Ascending aorta (tissue), 2 donors: Measurements from ENCODE around the gene MRPL22. TPM values are rescaled to one million over a fixed set of nuclear protein-coding genes. Genes with fewer than 3 reads are reported as not detected.
A peak's percentile ranks its signal among the peaks of the same experiment; 100 is the strongest.

ENCODE experiments used
- DNase-seq, 2 donors: peaks; one replicate each; pipeline ENCODE4 v3.0.0-alpha.2; 2019; ENCODE audit warnings: low spot score in 2 of 2
- H3K27ac ChIP-seq, 2 donors: fragments of 200-600 bp; sonication (generic); one replicate each; pipeline ENCODE4 v1.5.1; 2016 to 2017; ENCODE audit warnings: mild to moderate bottlenecking in 1 of 2
- H3K27me3 ChIP-seq: fragments of 200-600 bp; sonication (generic); one replicate; pipeline ENCODE4 v1.5.1; 2017
- H3K36me3 ChIP-seq, 2 donors: fragments of 200-600 bp; sonication (generic); one replicate each; pipeline ENCODE4 v1.5.1; 2016
- H3K4me1 ChIP-seq, 2 donors: fragments of 200-600 bp; sonication (generic); one replicate each; pipeline ENCODE4 v1.5.1; 2016 to 2017; ENCODE audit warnings: mild to moderate bottlenecking in 1 of 2
- H3K4me3 ChIP-seq, 2 donors: fragments of 200-600 bp; sonication (generic); one replicate each; pipeline ENCODE4 v1.5.1; 2016 to 2017; ENCODE audit warnings: mild to moderate bottlenecking in 1 of 2
- H3K9me3 ChIP-seq, 2 donors: fragments of 200-600 bp; sonication (generic); one replicate each; pipeline ENCODE4 v1.5.1; 2016
- intact Hi-C: fragments of 100-400 bp; cut with DNase I; formaldehyde crosslinking; loops from one replicate; pipeline ENCODE4 v1.15.1; 2023
- total RNA-seq: library from RNA; depleted of rRNA; stranded (reverse); fragments of >200 nt; gene quantifications from one replicate; pipeline ENCODE4 v1.1.0, GENCODE V29; 2016
- TF ChIP-seq, protein P1 (sequence below), 3 experiments: fragments of 200-600 bp in 2 of 3; fragments of 450-650 bp in 1 of 3; sonication (generic) in 2 of 3; IDR thresholded peaks; one replicate each; pipeline ENCODE4 v1.5.1; 2016 to 2019; ENCODE audit warnings: antibody characterized with exemption in 3 of 3, mild to moderate bottlenecking in 1 of 3, moderate library complexity in 1 of 3

Gene MRPL22
- 7.8 TPM for total RNA-seq

DNA sequence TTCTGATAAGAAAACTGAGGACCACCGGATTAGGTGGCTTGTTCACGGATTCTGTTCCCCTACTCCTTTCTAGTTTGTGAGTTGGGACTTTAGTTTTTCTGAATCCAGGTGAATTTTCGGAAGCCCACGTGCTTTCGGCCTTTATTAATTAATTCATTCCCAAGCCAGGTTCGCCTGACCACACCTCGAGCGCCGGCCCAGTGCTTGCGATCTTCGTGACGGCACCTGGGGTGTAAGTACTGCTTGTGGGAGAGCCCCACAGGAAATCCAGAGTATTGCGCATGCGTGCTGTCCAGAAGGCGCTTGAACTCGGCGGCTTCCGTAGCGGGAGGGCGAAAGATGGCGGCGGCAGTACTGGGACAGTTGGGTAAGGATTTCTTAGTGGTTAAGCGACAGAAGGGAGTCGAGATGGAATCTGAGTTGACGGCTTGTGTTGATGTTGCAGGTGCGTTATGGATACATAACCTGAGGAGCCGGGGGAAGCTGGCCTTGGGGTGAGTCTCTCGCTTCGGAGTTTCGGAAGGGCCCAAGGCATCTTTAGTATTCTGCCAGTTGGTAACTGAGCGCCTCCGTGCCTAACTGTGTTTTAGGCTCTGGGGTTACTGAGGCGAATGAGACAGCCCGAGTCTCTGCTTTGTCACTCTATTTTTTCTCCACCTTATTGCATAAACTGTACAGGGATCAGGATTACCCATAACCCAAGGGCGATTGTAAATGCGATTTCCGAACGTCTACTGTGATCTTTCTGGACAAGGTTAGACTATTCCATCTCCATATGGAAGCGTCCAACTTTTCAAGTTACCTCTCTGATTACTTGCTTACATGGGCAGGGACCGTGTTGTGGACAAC is at the start of gene MRPL22:
MRPL22 (plus strand) TSS at position 302 of the 849 bp plus-strand sequence; CDS start at position 340, 38 bp downstream.
- Histone ChIP-seq H3K9me3 (no peaks in the 10 kb centered on the region), H3K4me1 (peaks cover 4 to 25% of the 10 kb centered on the region in 2 donors), H3K27ac (peak within 1 kb of the TSS; percentile 66 to 69), H3K36me3 (no peaks in the 10 kb centered on the region), H3K4me3 (peak within 1 kb of the TSS; percentile 61 to 89), H3K27me3 (no peaks in the 10 kb centered on the region)
- DNase-seq, result peak; percentile 59 to 94
- intact Hi-C loops, result loop anchor here (1.0 to 5.0 kb wide), 2 partner anchors 83 to 184 kb away; partner anchors contain the start of genes CNOT8 and LARP1
- TF ChIP-seq, protein P1, sequence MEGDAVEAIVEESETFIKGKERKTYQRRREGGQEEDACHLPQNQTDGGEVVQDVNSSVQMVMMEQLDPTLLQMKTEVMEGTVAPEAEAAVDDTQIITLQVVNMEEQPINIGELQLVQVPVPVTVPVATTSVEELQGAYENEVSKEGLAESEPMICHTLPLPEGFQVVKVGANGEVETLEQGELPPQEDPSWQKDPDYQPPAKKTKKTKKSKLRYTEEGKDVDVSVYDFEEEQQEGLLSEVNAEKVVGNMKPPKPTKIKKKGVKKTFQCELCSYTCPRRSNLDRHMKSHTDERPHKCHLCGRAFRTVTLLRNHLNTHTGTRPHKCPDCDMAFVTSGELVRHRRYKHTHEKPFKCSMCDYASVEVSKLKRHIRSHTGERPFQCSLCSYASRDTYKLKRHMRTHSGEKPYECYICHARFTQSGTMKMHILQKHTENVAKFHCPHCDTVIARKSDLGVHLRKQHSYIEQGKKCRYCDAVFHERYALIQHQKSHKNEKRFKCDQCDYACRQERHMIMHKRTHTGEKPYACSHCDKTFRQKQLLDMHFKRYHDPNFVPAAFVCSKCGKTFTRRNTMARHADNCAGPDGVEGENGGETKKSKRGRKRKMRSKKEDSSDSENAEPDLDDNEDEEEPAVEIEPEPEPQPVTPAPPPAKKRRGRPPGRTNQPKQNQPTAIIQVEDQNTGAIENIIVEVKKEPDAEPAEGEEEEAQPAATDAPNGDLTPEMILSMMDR (IDR thresholded peaks at IDR 0.05), result peak in 1 of 3 experiments; percentile 4

DNA sequence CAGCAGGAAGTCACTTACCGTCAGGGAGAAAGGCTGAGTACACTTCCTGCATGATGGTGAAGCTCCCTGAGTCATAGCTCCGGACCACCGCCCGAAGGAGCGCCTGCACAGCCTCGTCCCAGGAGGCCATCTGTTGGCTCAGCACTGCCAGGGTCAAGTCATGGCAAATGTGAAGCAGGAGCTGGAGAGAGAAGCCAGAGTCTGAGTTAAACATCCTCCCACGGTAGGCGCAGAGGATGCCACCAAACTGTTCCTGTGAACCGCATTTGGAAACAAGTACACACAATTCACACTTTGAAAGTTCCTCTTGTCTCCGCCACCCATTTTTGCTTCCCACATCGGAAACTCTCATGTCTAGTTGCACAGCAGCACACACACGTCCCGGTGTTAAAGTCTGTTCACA is 48.5 kb upstream of the MRPL22 start:
- Histone ChIP-seq H3K4me1 (no peaks in the 10 kb centered on the region), H3K27ac (peak overlapping the region in 1 of 2 donors; percentile 22), H3K9me3 (peaks cover 0 to 4% of the 10 kb centered on the region in 2 donors), H3K4me3 (no peak overlapping the region), H3K27me3 (no peaks in the 10 kb centered on the region), H3K36me3 (peaks cover 81 to 95% of the 10 kb centered on the region in 2 donors)
- TF ChIP-seq, protein P1 (IDR thresholded peaks at IDR 0.05), result no peak
- intact Hi-C loops, result no loop called here
- no peak for DNase-seq

DNA sequence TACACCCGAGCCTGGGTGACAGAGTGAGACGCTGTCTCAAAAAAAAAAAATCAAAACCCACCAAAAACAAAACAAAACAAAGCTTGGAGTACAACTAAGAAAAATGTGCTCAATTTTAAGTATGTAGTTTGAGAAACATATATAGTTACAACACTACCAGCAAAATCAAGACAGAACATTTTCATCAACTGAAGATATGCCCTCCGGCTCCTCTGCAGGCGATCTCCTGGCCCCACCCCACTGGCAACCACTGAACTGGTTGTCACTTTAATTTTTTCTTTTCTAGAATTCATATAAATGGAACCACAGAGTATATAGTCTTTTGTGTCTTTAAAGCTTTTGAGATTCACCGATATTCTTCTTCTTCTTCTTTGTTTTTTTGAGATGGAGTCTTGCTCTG is 47.5 kb upstream of the MRPL22 start:
- TF ChIP-seq, protein P1 (IDR thresholded peaks at IDR 0.05), result no peak
- no peak for DNase-seq
- Histone ChIP-seq H3K4me1 (no peaks in the 10 kb centered on the region), H3K4me3 (no peak overlapping the region), H3K27me3 (no peaks in the 10 kb centered on the region), H3K9me3 (no peaks in the 10 kb centered on the region), H3K27ac (no peak overlapping the region), H3K36me3 (peaks cover 76 to 95% of the 10 kb centered on the region in 2 donors)
- intact Hi-C loops, result no loop called here

DNA sequence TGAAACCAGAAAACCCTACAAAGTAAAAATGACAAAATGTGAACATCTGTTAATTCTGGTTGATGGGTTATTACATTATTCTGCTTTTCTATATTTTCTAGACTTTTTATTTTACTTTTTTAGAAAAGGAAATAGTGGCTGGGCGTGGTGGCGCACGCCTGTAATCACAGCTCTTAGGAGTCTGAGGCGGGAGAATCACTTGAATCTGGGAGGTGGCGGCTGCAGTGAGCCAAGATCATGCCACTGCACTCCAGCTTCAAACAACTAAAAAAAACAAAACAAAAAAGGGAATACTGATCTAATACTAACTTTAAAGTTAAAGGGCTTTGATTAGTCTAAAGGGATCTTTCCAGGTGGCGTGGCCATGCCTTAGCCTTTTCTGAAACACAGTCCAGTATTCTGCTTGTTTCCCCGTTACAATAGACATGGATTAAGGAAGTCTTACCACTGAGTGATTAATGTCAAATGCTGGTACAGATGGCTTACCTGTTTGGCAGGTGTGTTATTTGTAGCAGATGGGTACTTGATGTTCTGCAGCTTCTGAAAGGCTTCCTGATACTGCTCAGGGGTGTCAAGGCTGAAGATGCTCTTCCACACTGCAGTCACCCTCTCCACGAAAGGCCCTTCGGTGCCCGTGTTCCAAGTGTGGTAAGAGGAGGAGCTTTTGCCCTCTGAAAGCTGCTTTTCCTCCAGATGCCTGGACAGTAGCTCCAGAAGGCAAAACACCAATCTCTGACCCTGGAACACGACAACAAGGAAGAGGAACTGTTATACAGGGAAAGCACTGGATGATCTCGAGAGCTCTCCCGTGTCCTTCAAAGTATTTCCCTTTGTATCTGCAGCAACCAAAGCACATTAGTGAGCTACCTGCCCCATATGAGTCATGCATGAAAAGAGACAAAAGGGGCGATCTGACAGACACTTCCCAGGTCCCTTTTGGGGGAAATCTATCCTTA is 45.0 kb upstream of the MRPL22 start:
- DNase-seq, result no peak
- Histone ChIP-seq H3K4me1 (no peaks in the 10 kb centered on the region), H3K27ac (no peak overlapping the region), H3K27me3 (no peaks in the 10 kb centered on the region), H3K4me3 (no peak overlapping the region), H3K36me3 (peaks cover 64 to 88% of the 10 kb centered on the region in 2 donors), H3K9me3 (no peaks in the 10 kb centered on the region)
- intact Hi-C loops, result no loop called here
- TF ChIP-seq, protein P1 (IDR thresholded peaks at IDR 0.05), result no peak

DNA sequence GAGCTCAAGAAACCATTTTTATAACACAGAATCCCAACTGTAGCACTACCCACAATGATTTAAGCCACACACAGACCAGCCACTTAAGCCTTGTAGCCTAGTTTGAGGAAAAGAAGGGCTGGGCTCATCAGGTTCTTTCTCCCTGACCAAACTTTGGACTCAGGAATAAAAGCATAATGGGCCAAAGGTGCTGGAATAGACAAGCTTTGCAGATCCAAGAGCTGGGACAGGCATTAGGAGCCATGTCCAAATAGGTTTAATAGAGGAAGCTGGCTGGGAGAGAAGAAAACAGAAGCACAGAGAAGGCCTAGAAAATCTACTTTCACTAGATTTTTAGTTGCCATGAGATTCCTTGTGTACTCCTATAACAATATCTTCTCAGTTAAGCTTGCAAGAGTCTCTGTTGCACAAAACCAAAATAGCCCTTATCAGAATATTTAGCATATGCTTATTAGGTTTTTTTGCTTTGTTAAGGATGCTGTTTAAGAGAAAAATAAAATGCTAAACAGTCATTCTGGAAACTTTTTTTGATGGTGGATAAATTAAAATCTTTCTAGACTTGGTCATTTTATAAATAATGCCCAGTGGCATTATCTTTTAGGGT is 44.2 kb upstream of the MRPL22 start:
- no peak for DNase-seq
- intact Hi-C loops, result no loop called here
- TF ChIP-seq, protein P1 (IDR thresholded peaks at IDR 0.05), result no peak
- Histone ChIP-seq H3K27ac (no peak overlapping the region), H3K36me3 (peaks cover 61 to 88% of the 10 kb centered on the region in 2 donors), H3K27me3 (no peaks in the 10 kb centered on the region), H3K4me3 (no peak overlapping the region), H3K4me1 (no peaks in the 10 kb centered on the region), H3K9me3 (no peaks in the 10 kb centered on the region)
